SK-N-SH (cell line): Measurements from ENCODE around the gene CHD5. TPM values are rescaled to one million over a fixed set of nuclear protein-coding genes. Genes with fewer than 3 reads are reported as not detected.

Experiments
- CTCF ChIA-PET: fragments of 300-600, 350-600 bp; formaldehyde crosslinking; extraction: SDS; loops from one replicate; lab custom pipeline; 2021; lab: Yijun Ruan, JAX
- POLR2A ChIA-PET: fragments of 350-600 bp; sonication (Branson Sonifier 250); formaldehyde crosslinking; extraction: SDS; loops from one replicate; lab custom pipeline; 2020; ENCODE audit warnings: antibody characterized with exemption, inconsistent platforms; lab: Yijun Ruan, JAX
- DNase-seq: peaks from one replicate; pipeline ENCODE4 v3.0.0; 2012
- H2AFZ ChIP-seq: fragments of 200-600 bp; sonication (generic); 2 replicates; pipeline ENCODE4 v1.8.1; 2016; ENCODE audit warnings: antibody characterized with exemption, mild to moderate bottlenecking, low read depth
- H3F3A ChIP-seq: fragments of 200-600 bp; sonication (generic); replicated peaks from 2 replicates; pipeline ENCODE3; 2016; ENCODE audit warnings: antibody characterized with exemption, mild to moderate bottlenecking; ENCODE audit not compliant: insufficient read depth
- H3K27ac ChIP-seq, 2 experiments: fragments of 200-500 bp in 1 of 2; fragments of 200-600 bp in 1 of 2; sonication (Bioruptor generic) in 1 of 2; sonication (generic), shearing (Covaris generic) in 1 of 2; 2 replicates each; pipeline versions ENCODE4 v1.5.1 to v1.6.1; 2014 to 2016; ENCODE audit warnings: low read depth in 2 of 2, inconsistent platforms in 1 of 2, low read length in 1 of 2, mild to moderate bottlenecking in 1 of 2, mixed read lengths in 1 of 2
- H3K27me3 ChIP-seq: fragments of 200-600 bp; sonication (generic), shearing (Covaris generic); 2 replicates; pipeline ENCODE4 v1.6.1; 2016; ENCODE audit warnings: mixed run types; ENCODE audit not compliant: insufficient read depth
- H3K36me3 ChIP-seq, 2 experiments: fragments of 200-500 bp in 1 of 2; fragments of 200-600 bp in 1 of 2; sonication (Bioruptor generic) in 1 of 2; sonication (generic) in 1 of 2; replicated peaks in 1 of 2; 2 replicates each; pipeline versions ENCODE3 to v1.5.1; 2014 to 2016; ENCODE audit warnings: low read length in 1 of 2, mild to moderate bottlenecking in 1 of 2; ENCODE audit not compliant: insufficient read depth in 2 of 2, control insufficient read depth in 1 of 2
- H3K4me1 ChIP-seq, 2 experiments: fragments of 200-500 bp in 1 of 2; fragments of 200-600 bp in 1 of 2; sonication (Bioruptor generic) in 1 of 2; sonication (generic), shearing (Covaris generic) in 1 of 2; 2 replicates each; pipeline versions ENCODE4 v1.5.1 to v1.6.1; 2014 to 2016; ENCODE audit warnings: low read depth in 1 of 2, low read length in 1 of 2, mixed run types in 1 of 2; ENCODE audit not compliant: insufficient read depth in 2 of 2, control insufficient read depth in 1 of 2
- H3K4me2 ChIP-seq: fragments of 200-600 bp; sonication (generic), shearing (Covaris generic); 2 replicates; pipeline ENCODE4 v1.6.1; 2017; ENCODE audit warnings: mixed run types
- H3K4me3 ChIP-seq, 2 experiments: fragments of 200-500 bp in 1 of 2; fragments of 200-600 bp in 1 of 2; sonication (Bioruptor generic) in 1 of 2; sonication (generic), shearing (Covaris generic) in 1 of 2; 2 replicates each; pipeline versions ENCODE4 v1.5.1 to v1.8.1; 2014 to 2016; ENCODE audit warnings: low read depth in 2 of 2, inconsistent platforms in 1 of 2, low read length in 1 of 2, mild to moderate bottlenecking in 1 of 2, mixed read lengths in 1 of 2, moderate library complexity in 1 of 2
- H3K79me2 ChIP-seq: fragments of 200-600 bp; sonication (generic); 2 replicates; pipeline ENCODE4 v1.8.1; 2017; ENCODE audit warnings: mild to moderate bottlenecking; ENCODE audit not compliant: insufficient read depth
- H3K9ac ChIP-seq: fragments of 200-600 bp; sonication (generic); 2 replicates; pipeline ENCODE4 v1.6.1; 2017; ENCODE audit warnings: mixed run types
- H3K9me2 ChIP-seq: fragments of 200-600 bp; sonication (generic); 2 replicates; pipeline ENCODE4 v1.6.1; 2017; ENCODE audit warnings: mixed run types
- H3K9me3 ChIP-seq: fragments of 200-600 bp; sonication (generic); 2 replicates; pipeline ENCODE4 v1.6.1; 2017; ENCODE audit warnings: mixed run types, mild to moderate bottlenecking, moderate library complexity
- H4K20me1 ChIP-seq: fragments of 200-600 bp; sonication (generic); 2 replicates; pipeline ENCODE4 v1.6.1; 2017; ENCODE audit warnings: mild to moderate bottlenecking, mixed run types; ENCODE audit not compliant: insufficient read depth
- CTCF ChIP-seq: fragments of 200-600 bp; sonication (generic); IDR thresholded peaks from 2 replicates; pipeline ENCODE4 v1.6.1; 2017; ENCODE audit warnings: antibody characterized with exemption, mild to moderate bottlenecking, moderate library complexity
- ELF1 ChIP-seq: IDR thresholded peaks from 2 replicates; pipeline ENCODE4 v1.4.0; 2012
- EZH2phosphoT487 ChIP-seq: fragments of 200-600 bp; sonication (generic); IDR thresholded peaks from 2 replicates; pipeline ENCODE4 v1.6.1; 2017; ENCODE audit warnings: low read depth, mixed run types, mild to moderate bottlenecking, antibody characterized with exemption, moderate library complexity, borderline replicate concordance
- FOSL2 ChIP-seq: IDR thresholded peaks from 2 replicates; pipeline ENCODE4 v1.4.0; 2012; ENCODE audit warnings: low read depth, mild to moderate bottlenecking, moderate library complexity, borderline replicate concordance
- GABPA ChIP-seq: IDR thresholded peaks from 2 replicates; pipeline ENCODE4 v1.4.0; 2012; ENCODE audit warnings: low read depth, mild to moderate bottlenecking
- MXI1 ChIP-seq: IDR thresholded peaks from 2 replicates; pipeline ENCODE4 v1.6.1; 2012; ENCODE audit warnings: mild to moderate bottlenecking, low read depth, low read length, improper control_type of control experiment
- NFIC ChIP-seq: IDR thresholded peaks from 2 replicates; pipeline ENCODE4 v1.4.0; 2012; ENCODE audit warnings: borderline replicate concordance
- NRF1 ChIP-seq: IDR thresholded peaks from 2 replicates; pipeline ENCODE4 v1.6.1; 2012; ENCODE audit warnings: low read depth, mild to moderate bottlenecking, low read length
- PBX3 ChIP-seq: IDR thresholded peaks from 2 replicates; pipeline ENCODE4; 2012
- POLR2AphosphoS5 ChIP-seq: IDR thresholded peaks from 2 replicates; pipeline ENCODE4 v1.6.1; 2012; ENCODE audit warnings: low read depth, low read length
- REST ChIP-seq: IDR thresholded peaks from 2 replicates; pipeline ENCODE4 v1.6.1; 2012; ENCODE audit warnings: mild to moderate bottlenecking, low read depth, low read length, moderate library complexity
- RFX5 ChIP-seq: IDR thresholded peaks from 2 replicates; pipeline ENCODE4 v1.6.1; 2012; ENCODE audit warnings: mild to moderate bottlenecking, improper control_type of control experiment, low read length
- RXRA ChIP-seq: IDR thresholded peaks from 2 replicates; pipeline ENCODE4 v1.4.0; 2012; ENCODE audit warnings: low read depth, mild to moderate bottlenecking, borderline replicate concordance
- TEAD4 ChIP-seq: IDR thresholded peaks from 2 replicates; pipeline ENCODE4 v1.4.0; 2012; ENCODE audit warnings: mild to moderate bottlenecking, borderline replicate concordance; ENCODE audit not compliant: insufficient read depth
- USF1 ChIP-seq: IDR thresholded peaks from 2 replicates; pipeline ENCODE4 v1.4.0; 2012; ENCODE audit warnings: low read depth, borderline replicate concordance
- YY1 ChIP-seq: IDR thresholded peaks from 2 replicates; pipeline ENCODE4 v1.4.0; 2012; ENCODE audit warnings: low read depth, mild to moderate bottlenecking
- WGBS: methylation state at CpG from one replicate; pipeline ENCODE4 v1.1.6; 2017; ENCODE audit warnings: low lambda C conversion rate; 5-methylcytosine and 5-hydroxymethylcytosine counted together
- polyA plus RNA-seq, 3 experiments: library from polyadenylated mRNA; depleted of rRNA; stranded (reverse); fragments of >200 nt; gene quantifications; 2 replicates each; pipeline ENCODE4 v1.2.3, GENCODE V29; 2012

The CHD5 gene
- polyA plus RNA-seq, 1 of the 3 experiments (the other 2 are of a cell fraction), result 0.26 TPM

GRCh38 chr1:6056572-6056948 is 123.6 kb downstream of the CHD5 start:
- Histone ChIP-seq H4K20me1 (peaks cover 7% of the 10 kb centered on the region; the same call in 1 of the 2 replicates), H3K79me2 (no peaks in the 10 kb centered on the region), H2AFZ (no peak overlapping the region), H3F3A (no peaks in the 10 kb centered on the region), H3K4me2 (no peak overlapping the region), H3K9me3 (no peaks in the 10 kb centered on the region), H3K27ac (no peak overlapping the region), H3K4me1 (peaks cover 0 to 42% of the 10 kb centered on the region in 2 experiments; a peak in 1 of 4 replicates), H3K4me3 (no peak overlapping the region), H3K27me3 (no peaks in the 10 kb centered on the region), H3K36me3 (no peaks in the 10 kb centered on the region), H3K9me2 (no peaks in the 10 kb centered on the region), H3K9ac (no peak overlapping the region)
- WGBS, result 76% methylated on average over 6 of the region's 8 CpGs
- ChIA-PET CTCF (interaction anchor here (0.9 to 3.1 kb wide), 7 partner anchors 22 to 190 kb away, joined by 3 to 11 read pairs (median 4); no protein-coding TSS in a partner anchor), POLR2A (no interaction called here)
- no peak for DNase-seq
- TF ChIP-seq NRF1 (no peak), MXI1 (no peak), USF1 (no peak), CTCF (no peak), GABPA (no peak), REST (no peak), POLR2AphosphoS5 (no peak), NFIC (no peak), TEAD4 (no peak), PBX3 (no peak), FOSL2 (no peak), RXRA (no peak), EZH2phosphoT487 (no peak), RFX5 (no peak), YY1 (no peak), ELF1 (no peak)
